ENCODE data around the gene USP17L25. TPM values are rescaled to one million over a fixed set of nuclear protein-coding genes. Genes with fewer than 3 reads are reported as not detected.

USP17L25 gene
- total RNA-seq, 2 donors from 2014 or later, result not detected

Other genes starting within 250 kb of the USP17L25 start
- not detected for gene FAM90A26, start 159.5 kb upstream of the USP17L25 start, total RNA-seq
- not detected for gene USP17L10, start 119.3 kb upstream of the USP17L25 start, total RNA-seq
- gene USP17L11, start 114.5 kb upstream of the USP17L25 start, total RNA-seq, result not detected
- not detected for gene USP17L12, start 109.8 kb upstream of the USP17L25 start, total RNA-seq
- gene USP17L13, start 105.0 kb upstream of the USP17L25 start, total RNA-seq, result not detected
- gene USP17L15, start 95.5 kb upstream of the USP17L25 start, total RNA-seq, result not detected
- gene USP17L17, start 86.0 kb upstream of the USP17L25 start, total RNA-seq, result not detected
- not detected for gene USP17L18, start 81.3 kb upstream of the USP17L25 start, total RNA-seq
- gene USP17L19, start 76.5 kb upstream of the USP17L25 start, total RNA-seq, result not detected
- not detected for gene USP17L20, start 71.8 kb upstream of the USP17L25 start, total RNA-seq
- not detected for gene USP17L21, start 67.0 kb upstream of the USP17L25 start, total RNA-seq
- not detected for gene USP17L22, start 62.3 kb upstream of the USP17L25 start, total RNA-seq
- not detected for gene USP17L24, start 4.7 kb upstream of the USP17L25 start, total RNA-seq
- not detected for gene USP17L26, start 4.7 kb downstream of the USP17L25 start, total RNA-seq
- not detected for gene USP17L5, start 9.5 kb downstream of the USP17L25 start, total RNA-seq
- not detected for gene USP17L27, start 14.2 kb downstream of the USP17L25 start, total RNA-seq
- not detected for gene USP17L28, start 19.0 kb downstream of the USP17L25 start, total RNA-seq
- not detected for gene USP17L29, start 23.7 kb downstream of the USP17L25 start, total RNA-seq
- gene USP17L30, start 33.2 kb downstream of the USP17L25 start, total RNA-seq, result not detected
- not detected for gene DEFB131A, start 114.5 kb downstream of the USP17L25 start, total RNA-seq